Heart left ventricle (tissue), 16 donors: ENCODE data around the gene VSTM2L. TPM values are rescaled to one million over a fixed set of nuclear protein-coding genes. Genes with fewer than 3 reads are reported as not detected.

ENCODE experiments used
- ATAC-seq, 4 donors: fragments of 200-7000 bp; cut with Tn5 transposase; one replicate each; pipeline ENCODE4 v1.9.1; 2020 to 2022; ENCODE audit warnings: moderate library complexity in 4 of 4, mild to moderate bottlenecking in 3 of 4, moderate number of reproducible peaks in 1 of 4
- DNase-seq, 5 donors: peaks; one replicate each; pipeline ENCODE4 v3.0.0-alpha.2; 2020
- H3K27ac ChIP-seq, 12 donors: fragments of 200-600 bp; sonication (generic) in 4 of 12; one replicate each; pipeline versions ENCODE4 v1.5.0 to v1.8.0; 2016 to 2022; ENCODE audit warnings: mild to moderate bottlenecking in 2 of 12
- H3K27me3 ChIP-seq, 9 donors: fragments of 200-600 bp; sonication (generic) in 2 of 9; one replicate each; pipeline versions ENCODE4 v1.5.1 to v1.8.0; 2016 to 2022; ENCODE audit warnings: mild to moderate bottlenecking in 3 of 9
- H3K36me3 ChIP-seq, 9 donors: fragments of 200-600 bp; sonication (generic) in 2 of 9; one replicate each; pipeline versions ENCODE4 v1.5.0 to v1.8.0; 2018 to 2022; ENCODE audit warnings: mild to moderate bottlenecking in 2 of 9
- H3K4me1 ChIP-seq, 12 donors: fragments of 200-600 bp; sonication (generic) in 4 of 12; one replicate each; pipeline versions ENCODE4 v1.5.0 to v1.8.0; 2016 to 2022; ENCODE audit warnings: mild to moderate bottlenecking in 3 of 12
- H3K4me3 ChIP-seq, 12 donors: fragments of 200-600 bp; sonication (generic) in 4 of 12; one replicate each; pipeline versions ENCODE4 v1.5.0 to v1.8.0; 2017 to 2022; ENCODE audit warnings: mild to moderate bottlenecking in 9 of 12, moderate library complexity in 4 of 12
- H3K9me3 ChIP-seq, 12 donors: fragments of 200-600 bp; sonication (generic) in 4 of 12; one replicate each; pipeline versions ENCODE4 v1.5.0 to v1.8.0; 2016 to 2022; ENCODE audit warnings: mild to moderate bottlenecking in 1 of 12
- CTCF ChIP-seq, 12 donors: fragments of 200-600 bp; sonication (generic) in 4 of 12; IDR thresholded peaks; one replicate each; pipeline versions ENCODE4 v1.5.0 to v1.8.0; 2018 to 2022; ENCODE audit warnings: antibody characterized with exemption in 12 of 12, mild to moderate bottlenecking in 5 of 12
- POLR2A ChIP-seq, 2 donors: fragments of 450-650 bp; IDR thresholded peaks; one replicate each; pipeline ENCODE4 v1.6.1; 2017; ENCODE audit warnings: antibody characterized with exemption in 2 of 2, mild to moderate bottlenecking in 2 of 2, moderate library complexity in 2 of 2
- WGBS, 4 donors: extraction: QIAGEN DNeasy Blood & Tissue Kit in 2 of 4; methylation state at CpG; one replicate each; pipeline versions ENCODE4 v1.1.5 to v1.1.7; 2013 to 2018; 5-methylcytosine and 5-hydroxymethylcytosine counted together
- intact Hi-C, 10 donors: fragments of 100-400 bp; cut with DNase I; formaldehyde crosslinking; loops; one replicate each; pipeline versions ENCODE4 v1.11.1 to v1.14.2; 2022
- polyA plus RNA-seq, 2 donors: library from polyadenylated mRNA; stranded (reverse); fragments of 200-250 nt; gene quantifications; one replicate each; pipeline ENCODE4 v1.2.3, GENCODE V29; 2013
- total RNA-seq, 9 donors: library from RNA; depleted of rRNA in 2 of 9; stranded (reverse); fragments of >200 nt in 2 of 9; fragmentation: NEBNext Ultra II Directional in 3 of 9; extraction: Animal tissue kit (Norgen Biotek cat#: 25700) in 3 of 9; gene quantifications; one replicate each; pipeline versions ENCODE4 v1.1.0 to v1.2.4, GENCODE V29; 2016 to 2023
- donor health status: ischemic (EF 13 %, LVEDD 7.1; RV severe dilation, severe dysfunction).
- donor health status: healthy with polysubstance abuse.
- donor health status: DM: no; HTN: yes; CAD: no.
- donor health status: DM: no; HTN: no; CAD: no.
- donor health status: ischemic (EF 25% LVEDD 6.9; RV normal size, moderate dysfunction).
- donor health status: ischemic (EF 25% LVEDD 5.7; RV mildly dilated, moderate dysfunction).
- donor health status: healthy.
- donor health status: DM: yes; HTN: yes; CAD: no.
- donor health status: ischemic (EF 35%, LVEDD 5.7; RV mildly dilated, moderate dysfunction).
- donor health status: nonischemic (EF 11% LVEDD 7.7; RV severe dilation, severe dysfunction).
- donor health status: DM: yes; HTN: yes; CAD: no.
- donor health status: PGD.
- donor health status: ischemic (EF 29% LVEDD 5.4; RV normal size, mild dysfunction).
- donor health status: nonischemic (EF 23%, LVEDD 6.1; RV moderate dilation, normal function).

Gene VSTM2L
- total and polyA plus RNA-seq, 11 donors = 3.7 to 49.5 (median 17.4) TPM

- H3K36me3 ChIP-seq = no peaks in the 10 kb centered on the region
- no peak overlapping the region for H3K4me3 ChIP-seq
- ATAC-seq (no peak), DNase-seq (no peak)
- TF ChIP-seq POLR2A (IDR thresholded peaks at IDR 0.05) = no peak
- no peak for TF ChIP-seq CTCF (IDR thresholded peaks at IDR 0.05)
- intact Hi-C loops = loop anchor here in 2 of 10 donors (10.0 kb wide), 2 partner anchors 236 to 334 kb away; no protein-coding TSS in a partner anchor
- WGBS, 4 donors = 82 to 90% (median 86%) methylated on average over 12 to 13 of the region's 13 CpGs
- peaks cover 0 to 16% (median 12%) of the 10 kb centered on the region in 12 donors for H3K4me1 ChIP-seq
- H3K27me3 ChIP-seq = peaks cover 0 to 6% (median 0%) of the 10 kb centered on the region in 9 donors
- no peak overlapping the region for H3K27ac ChIP-seq
- H3K9me3 ChIP-seq = no peaks in the 10 kb centered on the region
Measured at GRCh38 chr20:37890643-37891042, 12.3 kb upstream of the VSTM2L start.

GRCh38 chr20:37892001-37892400 lies 10.9 kb upstream of the VSTM2L start:
- 52 to 66% (median 57%) methylated on average over 9 of the region's 9 CpGs for WGBS, 4 donors
- H3K27me3 ChIP-seq = no peaks in the 10 kb centered on the region
- no peak overlapping the region for H3K4me3 ChIP-seq
- no peaks in the 10 kb centered on the region for H3K9me3 ChIP-seq
- no peak overlapping the region for H3K27ac ChIP-seq
- no peaks in the 10 kb centered on the region for H3K36me3 ChIP-seq
- DNase-seq (no peak), ATAC-seq (no peak)
- intact Hi-C loops = loop anchor here in 2 of 10 donors (10.0 kb wide), 2 partner anchors 237 to 333 kb away; no protein-coding TSS in a partner anchor
- TF ChIP-seq CTCF (IDR thresholded peaks at IDR 0.05) (no peak), POLR2A (IDR thresholded peaks at IDR 0.05) (no peak)
- peaks cover 0 to 13% (median 6%) of the 10 kb centered on the region in 12 donors for H3K4me1 ChIP-seq

- ATAC-seq (no peak), DNase-seq (no peak)
- intact Hi-C loops = loop anchor here in 2 of 10 donors (10.0 kb wide), 2 partner anchors 239 to 331 kb away; no protein-coding TSS in a partner anchor
Measured at GRCh38 chr20:37893566-37894241, 9.2 kb upstream of the VSTM2L start.

More at GRCh38 chr20:37893566-37894241, 9.2 kb upstream of the VSTM2L start:
- 85 to 89% (median 85%) methylated on average over 5 of the region's 5 CpGs for WGBS, 4 donors
- H3K4me1 ChIP-seq = peaks cover 0 to 21% (median 8%) of the 10 kb centered on the region in 12 donors
- H3K4me3 ChIP-seq = no peak overlapping the region
- TF ChIP-seq CTCF (IDR thresholded peaks at IDR 0.05) (no peak), POLR2A (IDR thresholded peaks at IDR 0.05) (no peak)
- no peaks in the 10 kb centered on the region for H3K36me3 ChIP-seq
- H3K27me3 ChIP-seq = no peaks in the 10 kb centered on the region
- no peak overlapping the region for H3K27ac ChIP-seq
- no peaks in the 10 kb centered on the region for H3K9me3 ChIP-seq
